Measurements from ENCODE around the gene C6orf163. TPM values are rescaled to one million over a fixed set of nuclear protein-coding genes. Genes with fewer than 3 reads are reported as not detected.
"Not testable (repeated sequence)": the region's sequence is repeated elsewhere in the genome, so short reads cannot be mapped to it uniquely, and the experiment has no call there.

The C6orf163 gene
- 2.6 TPM for total RNA-seq

GRCh38 chr6:87344731-87345130, at the start of gene C6orf163:
C6orf163 (plus strand) TSS chr6:87344813; CDS start chr6:87345100, 287 bp downstream.
- DNase-seq (ENCODE audit: low spot score) = no peak

DNA sequence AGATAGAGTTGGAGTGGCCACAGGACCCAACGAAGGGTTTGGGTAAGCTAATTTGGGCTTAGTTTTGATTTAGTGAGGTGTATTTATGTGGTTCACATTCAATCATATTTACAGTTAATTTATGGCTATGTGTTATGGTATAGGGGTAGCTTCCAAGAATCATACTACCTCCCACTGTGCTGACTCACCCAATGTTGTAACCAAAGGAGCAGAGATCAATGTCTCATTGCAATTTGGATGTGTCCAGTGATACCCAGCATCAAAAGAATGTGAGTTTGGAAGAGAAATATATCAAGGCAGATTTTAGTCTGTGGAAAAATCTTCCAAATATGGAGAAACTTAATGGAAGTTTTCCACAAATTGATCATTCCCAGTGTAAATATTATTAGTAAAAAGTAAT, 47.5 kb upstream of the C6orf163 start:
- no peak for DNase-seq (ENCODE audit: low spot score)

DNA sequence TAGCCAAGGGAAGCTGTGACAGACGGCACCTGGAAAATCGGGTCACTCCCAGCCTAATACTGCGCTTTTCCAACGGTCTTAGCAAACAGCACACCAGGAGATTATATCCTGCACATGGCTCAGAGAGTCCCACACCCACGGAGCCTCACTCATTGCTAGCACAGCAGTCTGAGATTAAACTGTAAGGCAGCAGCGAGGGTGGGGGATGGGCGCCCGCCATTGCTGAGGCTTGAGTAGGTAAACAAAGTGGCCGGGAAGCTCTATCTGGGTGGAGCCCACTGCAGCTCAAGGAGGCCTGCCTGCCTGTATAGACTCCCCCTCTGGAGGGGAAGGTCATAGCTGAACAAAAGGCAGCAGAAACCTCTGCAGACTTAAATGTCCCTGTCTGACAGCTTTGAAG, 43.3 kb upstream of the C6orf163 start:
- DNase-seq (ENCODE audit: low spot score) = not testable (repeated sequence)

DNA sequence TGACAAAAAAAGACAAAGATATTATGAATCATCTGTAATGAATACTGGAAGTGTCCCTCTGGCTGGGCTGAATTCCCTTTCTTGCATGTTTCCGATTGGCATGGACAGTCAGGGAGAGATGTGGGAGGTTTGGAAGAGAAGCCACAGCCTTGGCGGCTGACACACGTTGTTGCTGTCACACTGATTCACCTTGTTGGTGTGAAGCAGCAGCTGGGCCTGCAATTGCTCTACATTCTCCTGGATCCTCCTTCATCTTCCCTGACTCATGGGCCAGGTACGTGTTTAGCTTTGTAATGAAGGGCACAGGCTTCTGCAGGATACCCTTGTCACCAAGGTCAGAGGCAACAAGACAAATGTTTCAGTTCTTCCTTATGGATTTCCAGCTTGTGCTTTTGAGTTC, 35.6 kb upstream of the C6orf163 start:
- DNase-seq (ENCODE audit: low spot score) = no peak

GRCh38 chr6:87312860-87313259, 31.8 kb upstream of the C6orf163 start:
- no peak for DNase-seq (ENCODE audit: low spot score)

- no peak for DNase-seq (ENCODE audit: low spot score)
Measured at GRCh38 chr6:87315071-87315470, 29.5 kb upstream of the C6orf163 start.

DNA sequence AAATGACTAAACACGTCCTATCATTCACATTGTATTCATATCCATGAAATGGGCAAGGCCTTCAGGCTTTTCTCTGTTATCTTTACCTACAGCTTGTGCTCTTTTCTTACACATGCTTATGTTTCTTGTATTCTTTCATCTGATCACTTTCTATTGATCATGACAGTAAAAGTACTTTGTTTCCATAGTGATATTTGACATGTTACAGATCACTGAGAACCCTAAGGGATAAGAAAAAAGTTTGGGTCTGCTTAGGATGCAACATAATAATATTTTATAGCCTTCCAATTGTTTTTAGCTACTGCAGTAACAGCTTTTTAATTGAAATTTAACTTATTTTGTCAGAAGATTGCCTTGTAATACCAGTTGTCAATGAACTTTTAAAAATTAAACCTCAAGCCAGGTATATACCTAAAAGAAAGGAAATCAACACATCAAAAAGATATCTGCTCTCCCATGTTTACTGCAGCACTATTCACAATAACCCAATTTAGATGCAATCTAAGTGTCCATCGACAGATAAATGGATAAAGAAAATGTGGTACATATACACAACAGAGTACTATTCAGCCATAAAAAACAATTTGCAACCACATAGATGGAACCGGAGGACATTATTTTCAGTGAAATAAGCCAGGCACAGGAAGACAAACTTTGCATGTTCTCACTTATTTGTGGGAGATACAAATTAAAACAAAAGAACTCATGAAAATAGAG, 25.2 kb upstream of the C6orf163 start:
- DNase-seq (ENCODE audit: low spot score) = no peak

GRCh38 chr6:87322304-87323212, 22.1 kb upstream of the C6orf163 start, which contains the start of gene SMIM8:
SMIM8 (plus strand) TSS chr6:87322588; CDS start chr6:87337032, 14,444 bp downstream.
- DNase-seq (ENCODE audit: low spot score) = peak; percentile 75

DNA sequence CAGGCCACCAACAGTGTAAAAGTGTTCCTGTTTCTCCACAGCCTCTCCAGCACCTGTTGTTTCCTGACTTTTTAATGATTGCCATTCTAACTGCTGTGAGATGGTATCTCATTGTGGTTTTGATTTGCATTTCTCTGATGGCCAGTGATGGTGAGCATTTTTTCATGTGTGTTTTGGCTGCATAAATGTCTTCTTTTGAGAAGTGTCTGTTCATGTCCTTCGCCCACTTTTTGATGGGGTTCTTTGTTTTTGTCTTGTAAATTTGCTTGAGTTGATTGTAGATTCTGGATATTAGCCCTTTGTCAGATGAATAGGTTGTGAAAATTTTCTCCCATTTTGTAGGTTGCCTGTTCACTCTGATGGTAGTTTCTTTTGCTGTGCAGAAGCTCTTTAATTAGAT, 20.7 kb upstream of the C6orf163 start:
- not testable (repeated sequence) for DNase-seq (ENCODE audit: low spot score)

DNA sequence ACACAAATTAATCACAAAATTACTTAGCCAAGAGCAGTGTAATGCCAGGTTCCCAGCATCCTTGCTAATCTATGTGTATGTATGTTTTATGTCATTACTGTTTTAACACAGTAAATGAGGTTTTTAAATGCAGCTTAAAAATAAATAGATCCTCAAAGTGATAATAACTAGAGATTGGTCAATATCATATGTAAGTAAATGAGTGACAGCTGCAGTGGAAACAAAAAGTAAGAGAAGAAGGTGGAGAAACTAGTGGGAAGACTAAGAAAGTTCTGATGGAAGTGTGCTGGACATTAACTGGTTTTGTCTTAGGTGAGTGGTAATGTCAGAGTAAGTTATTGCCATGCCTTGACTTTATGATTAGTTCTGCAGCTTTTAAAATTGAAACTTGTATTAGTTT, 13.7 kb upstream of the C6orf163 start:
- no peak for DNase-seq (ENCODE audit: low spot score)

DNA sequence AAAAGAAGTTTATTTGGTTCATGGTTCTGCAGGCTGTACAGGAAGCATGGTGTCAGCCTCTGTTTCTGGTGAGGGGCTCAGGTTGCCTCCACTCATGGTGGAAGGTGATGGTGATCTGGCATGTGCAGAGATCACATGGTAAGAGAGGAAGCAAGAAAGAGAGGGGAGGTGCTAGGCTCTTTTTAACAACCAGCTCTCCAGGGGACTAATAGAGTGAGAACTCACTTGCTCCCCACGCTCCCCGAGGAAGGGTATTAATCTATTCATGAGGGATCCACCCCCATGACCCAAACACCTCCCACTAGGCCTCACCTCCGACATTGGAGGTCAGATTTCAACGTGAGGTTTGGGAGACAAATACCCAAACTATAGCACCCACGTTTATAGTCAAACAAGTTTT, 11.6 kb upstream of the C6orf163 start:
- DNase-seq (ENCODE audit: low spot score) = no peak

- DNase-seq (ENCODE audit: low spot score) = no peak
Measured at GRCh38 chr6:87333591-87334181, 10.9 kb upstream of the C6orf163 start.

- no peak for DNase-seq (ENCODE audit: low spot score)
Measured at GRCh38 chr6:87334683-87335082, 9.9 kb upstream of the C6orf163 start.

GRCh38 chr6:87336367-87336766, 8.2 kb upstream of the C6orf163 start:
- DNase-seq (ENCODE audit: low spot score) = no peak

GRCh38 chr6:87340230-87340629, 4.4 kb upstream of the C6orf163 start:
- DNase-seq (ENCODE audit: low spot score) = no peak

DNA sequence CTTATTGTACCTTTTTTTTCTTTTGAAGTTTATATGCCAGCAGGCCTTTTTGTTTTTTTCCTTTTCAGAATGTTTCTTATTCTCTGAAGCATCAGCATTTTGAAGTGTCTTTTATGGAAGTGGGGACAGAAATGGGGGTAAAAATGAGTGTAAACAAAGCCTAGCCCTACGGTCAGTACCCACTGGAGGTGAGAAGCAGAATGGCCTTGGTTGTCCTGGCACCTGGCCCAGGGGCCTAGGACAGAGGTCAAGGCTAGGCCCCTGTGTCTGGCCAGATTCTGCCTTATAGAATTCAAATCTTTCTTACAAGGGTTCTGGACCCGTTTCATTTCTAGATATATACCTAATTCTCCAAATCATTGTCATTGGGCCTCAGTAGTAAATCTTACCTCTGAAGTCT, 3.5 kb upstream of the C6orf163 start:
- DNase-seq (ENCODE audit: low spot score) = no peak

DNA sequence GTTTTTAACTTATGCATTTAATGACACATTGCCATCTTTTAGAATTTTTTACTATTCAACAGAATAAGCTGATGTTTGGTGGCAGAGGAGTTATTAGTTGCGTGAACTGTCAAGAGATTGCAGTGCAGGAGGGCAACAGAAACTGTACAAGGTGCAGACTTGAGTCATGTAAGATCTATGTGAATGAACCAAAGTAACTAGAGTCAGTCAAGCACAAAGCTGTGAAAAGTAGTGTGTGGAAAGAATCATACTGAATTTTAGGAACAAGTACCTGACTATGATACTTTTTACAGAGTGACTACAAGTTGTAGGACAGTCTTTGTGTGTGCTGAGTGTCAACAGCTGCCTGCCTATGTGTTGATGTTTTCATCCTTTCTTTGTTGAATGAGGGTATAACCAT, 2.7 kb upstream of the C6orf163 start:
- DNase-seq (ENCODE audit: low spot score) = no peak

- DNase-seq (ENCODE audit: low spot score) = no peak
Measured at GRCh38 chr6:87342829-87343228, 1.8 kb upstream of the C6orf163 start.

DNA sequence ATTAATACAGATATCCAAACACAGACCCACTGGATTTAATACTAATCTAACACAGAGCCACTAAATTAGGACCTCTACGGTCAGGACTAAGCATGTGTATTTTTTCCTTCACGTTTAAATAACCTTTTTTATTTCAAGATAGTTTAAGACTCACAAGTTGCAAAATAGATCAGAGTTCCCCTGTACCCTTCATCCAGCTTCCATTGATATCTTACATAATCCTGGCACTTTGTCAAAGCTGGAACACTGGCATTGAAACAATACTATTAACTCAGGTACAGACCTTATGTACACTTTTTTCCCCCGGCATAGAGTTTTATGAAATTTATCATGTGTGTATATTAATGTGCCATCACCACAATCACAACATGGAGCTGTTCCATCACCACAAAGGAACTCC, 2.1 kb downstream of the C6orf163 start:
- DNase-seq (ENCODE audit: low spot score) = no peak

DNA sequence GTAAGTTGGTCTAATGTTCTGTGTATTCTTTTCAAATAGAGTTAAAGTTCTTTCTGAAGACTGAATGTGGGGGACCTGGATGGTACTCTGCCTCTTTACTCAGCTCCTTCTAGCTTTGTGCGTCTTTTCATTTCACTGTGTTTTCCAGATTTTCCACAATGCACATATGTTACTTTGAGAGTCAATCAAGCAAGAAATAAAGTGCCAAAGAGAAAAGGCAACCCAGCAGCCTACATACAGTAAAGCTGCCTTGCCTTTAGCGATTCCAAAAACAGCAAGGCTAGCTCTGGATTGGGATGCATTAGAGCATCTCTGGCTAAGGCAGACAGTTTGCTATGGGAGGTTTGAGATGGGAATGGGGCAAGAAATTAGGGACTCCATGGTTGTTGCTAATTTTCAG, 5.3 kb downstream of the C6orf163 start:
- DNase-seq (ENCODE audit: low spot score) = no peak

DNA sequence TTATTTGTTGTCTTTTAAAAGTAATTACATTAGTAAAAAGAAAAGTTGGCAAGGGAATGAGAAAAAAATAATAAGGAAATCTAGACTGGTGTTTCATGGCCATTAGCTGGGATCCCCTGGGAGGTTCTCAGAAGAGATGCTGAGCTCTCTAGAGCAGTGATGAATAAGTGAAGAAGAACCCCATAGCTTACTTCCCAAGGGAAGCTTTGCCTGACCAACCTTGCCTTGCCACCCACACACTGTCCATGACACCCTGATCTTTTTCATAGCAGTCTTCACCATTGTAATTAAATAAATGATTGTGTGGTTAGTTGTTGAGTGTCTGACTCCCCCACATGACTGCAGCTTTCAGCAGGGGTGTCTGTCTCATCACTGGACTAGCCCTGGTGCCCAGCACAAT, 5.9 kb downstream of the C6orf163 start:
- no peak for DNase-seq (ENCODE audit: low spot score)

DNA sequence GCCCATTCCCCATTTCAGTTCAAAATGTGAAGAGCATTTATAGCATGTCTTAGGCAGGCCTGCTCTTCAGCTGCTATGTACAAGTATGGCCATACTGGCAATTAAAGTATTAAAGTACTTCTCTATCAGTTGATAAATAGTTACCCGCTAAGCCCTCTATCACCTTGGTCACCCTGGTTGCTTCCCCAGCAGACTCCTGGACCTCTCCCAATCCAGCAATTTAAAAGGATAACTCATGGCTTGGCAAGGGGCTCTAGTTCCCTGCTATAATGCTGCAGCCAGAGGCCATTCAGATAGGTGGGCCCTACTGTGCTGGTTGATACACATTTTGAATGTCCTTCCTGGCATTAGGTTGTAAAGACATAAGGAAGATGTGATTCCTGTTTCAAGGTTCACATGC, 7.0 kb downstream of the C6orf163 start:
- no peak for DNase-seq (ENCODE audit: low spot score)

DNA sequence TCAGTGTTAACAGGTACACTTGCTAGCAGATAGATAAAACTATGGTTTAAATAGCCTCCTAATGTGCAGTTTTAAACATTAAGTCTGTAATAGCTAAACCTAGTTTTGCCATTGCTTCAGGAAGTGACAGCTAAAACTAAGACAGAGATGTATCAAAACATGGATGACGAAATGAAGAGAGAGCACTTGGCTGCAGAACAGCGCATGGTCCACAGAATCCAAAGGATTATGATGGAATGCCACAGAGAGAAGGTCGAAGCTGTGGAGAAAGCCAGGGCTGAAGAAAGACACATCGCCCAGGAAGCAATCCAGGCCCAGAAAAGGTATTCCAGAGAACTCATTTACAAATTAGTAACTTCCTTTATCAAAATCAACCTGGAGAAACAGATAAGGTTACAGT, 11.6 kb downstream of the C6orf163 start:
- DNase-seq (ENCODE audit: low spot score) = no peak

All from mucosa of gallbladder (tissue), 1 donor.